ENCODE data around the gene ACAN. TPM values are rescaled to one million over a fixed set of nuclear protein-coding genes. Genes with fewer than 3 reads are reported as not detected.

ACAN gene
- total and polyA plus RNA-seq, 3 experiments from 2014 or later: not detected

DNA sequence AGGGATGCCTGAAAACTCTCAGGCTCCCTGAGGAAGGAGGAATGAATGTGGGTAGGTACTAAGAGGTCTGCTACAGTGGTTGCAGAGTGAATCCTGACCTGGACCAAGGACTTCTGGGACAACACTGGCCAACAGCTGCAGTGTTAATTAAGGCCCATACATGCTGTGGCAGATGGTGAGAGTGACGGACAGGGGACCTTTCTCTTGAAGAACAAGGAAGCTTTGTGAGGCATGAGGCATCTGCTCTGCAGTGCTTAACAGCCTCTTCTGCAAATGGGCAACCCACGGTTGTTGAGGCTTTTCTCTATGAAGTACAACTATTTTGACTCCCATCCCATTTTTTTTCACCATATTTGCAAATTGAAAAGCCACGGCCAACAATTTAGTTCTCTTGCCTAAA, 26.6 kb upstream of the ACAN start:
- Mint-ChIP-seq H3K27me3 (peaks cover 25 to 46% of the 10 kb centered on the region in 2 donors), H3K4me1 (no peaks in the 10 kb centered on the region)
- POLR2A ChIA-PET: no interaction called here

DNA sequence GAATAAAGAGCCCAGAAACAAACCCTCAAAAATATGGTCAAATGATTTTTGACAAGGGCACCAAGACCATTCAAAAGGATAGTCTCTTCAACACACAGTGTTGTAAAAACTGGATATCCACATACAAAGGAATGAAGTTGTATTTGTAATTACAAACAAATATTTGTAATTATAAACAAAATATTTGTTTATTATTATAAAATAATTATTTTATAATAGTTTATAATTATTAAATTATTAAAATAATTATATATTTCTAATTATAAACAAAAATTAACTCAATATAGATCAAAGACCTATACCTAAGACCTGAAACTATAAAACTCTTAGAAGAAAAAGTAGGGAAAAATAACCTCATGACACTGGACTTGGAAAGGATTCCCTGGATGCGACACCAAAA, 23.3 kb upstream of the ACAN start:
- H3K36me3 Mint-ChIP-seq: peaks cover 0 to 3% (median 0%) of the 10 kb centered on the region in 3 donors
- Histone ChIP-seq H3K4me1 (ENCODE audit: insufficient read depth, low read length) (no peaks in the 10 kb centered on the region), H3K4me3 (ENCODE audit: low read length) (no peak overlapping the region), H3K9me3 (ENCODE audit: low read length) (no peaks in the 10 kb centered on the region), H3K27me3 (ENCODE audit: insufficient read depth, low read length, poor library complexity, severe bottlenecking) (no peaks in the 10 kb centered on the region), H3K36me3 (ENCODE audit: insufficient read depth, low read length) (no peaks in the 10 kb centered on the region), H3K27ac (ENCODE audit: low read depth, low read length) (no peak overlapping the region)
- no peak overlapping the region for H3K4me3 Mint-ChIP-seq
- POLR2A ChIA-PET: no interaction called here
- CTCF ChIA-PET: no interaction called here
- peaks cover 16 to 30% of the 10 kb centered on the region in 2 donors for H3K27me3 Mint-ChIP-seq
- no peak overlapping the region for H3K27ac Mint-ChIP-seq
- no peak for DNase-seq
- H3K4me1 Mint-ChIP-seq: no peaks in the 10 kb centered on the region
- H3K9me3 Mint-ChIP-seq: peaks cover 2 to 8% (median 5%) of the 10 kb centered on the region in 5 donors

More for the DNA sequence above, 26.6 kb upstream of the ACAN start:
- H3K36me3 Mint-ChIP-seq: peaks cover 0 to 6% (median 0%) of the 10 kb centered on the region in 3 donors
- no peaks in the 10 kb centered on the region for H3K4me1 ChIP-seq (ENCODE audit: insufficient read depth, low read length)
- H3K36me3 ChIP-seq (ENCODE audit: insufficient read depth, low read length): no peaks in the 10 kb centered on the region
- H3K9me3 ChIP-seq (ENCODE audit: low read length): no peaks in the 10 kb centered on the region
- H3K27ac Mint-ChIP-seq: peak overlapping the region in 1 of 8 donors; percentile 2
- no peak overlapping the region for H3K4me3 Mint-ChIP-seq
- DNase-seq: no peak
- peaks cover 2 to 10% (median 5%) of the 10 kb centered on the region in 5 donors for H3K9me3 Mint-ChIP-seq
- H3K4me3 ChIP-seq (ENCODE audit: low read length): no peak overlapping the region
- H3K27ac ChIP-seq (ENCODE audit: low read depth, low read length): no peak overlapping the region
- CTCF ChIA-PET: no interaction called here
- no peaks in the 10 kb centered on the region for H3K27me3 ChIP-seq (ENCODE audit: insufficient read depth, low read length, poor library complexity, severe bottlenecking)

DNA sequence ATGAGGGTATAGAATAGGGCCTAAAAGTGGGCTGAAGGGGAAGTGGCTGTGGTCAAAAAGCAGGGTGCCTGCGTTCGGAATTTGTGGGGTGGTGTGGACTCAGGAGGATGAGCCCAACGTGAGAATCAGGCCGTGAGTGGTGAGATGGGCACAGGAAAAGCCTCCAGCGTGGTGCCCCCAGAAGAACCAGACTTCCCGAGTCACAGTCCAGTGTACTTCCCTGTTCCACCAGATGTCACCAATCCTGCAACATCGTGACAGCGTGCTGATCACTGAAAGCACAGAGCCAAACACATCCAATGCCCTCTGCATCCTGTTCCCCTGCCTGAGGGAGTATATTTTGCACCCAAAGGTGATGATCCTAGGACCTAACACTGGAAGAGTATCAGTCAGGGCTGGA, 20.8 kb upstream of the ACAN start:
- H3K4me3 ChIP-seq (ENCODE audit: low read length): no peak overlapping the region
- H3K4me3 Mint-ChIP-seq: no peak overlapping the region
- H3K9me3 Mint-ChIP-seq: peaks cover 0 to 3% (median 0%) of the 10 kb centered on the region in 5 donors
- CTCF ChIA-PET: no interaction called here
- no peak overlapping the region for H3K27ac ChIP-seq (ENCODE audit: low read depth, low read length)
- no peaks in the 10 kb centered on the region for H3K27me3 ChIP-seq (ENCODE audit: insufficient read depth, low read length, poor library complexity, severe bottlenecking)
- H3K27me3 Mint-ChIP-seq: peaks cover 10 to 20% of the 10 kb centered on the region in 2 donors
- H3K4me1 ChIP-seq (ENCODE audit: insufficient read depth, low read length): no peaks in the 10 kb centered on the region
- no peak for DNase-seq
- H3K27ac Mint-ChIP-seq: no peak overlapping the region
- no peaks in the 10 kb centered on the region for H3K9me3 ChIP-seq (ENCODE audit: low read length)
- no peaks in the 10 kb centered on the region for H3K36me3 ChIP-seq (ENCODE audit: insufficient read depth, low read length)
- POLR2A ChIA-PET: no interaction called here
- H3K36me3 Mint-ChIP-seq: no peaks in the 10 kb centered on the region
- no peaks in the 10 kb centered on the region for H3K4me1 Mint-ChIP-seq

DNA sequence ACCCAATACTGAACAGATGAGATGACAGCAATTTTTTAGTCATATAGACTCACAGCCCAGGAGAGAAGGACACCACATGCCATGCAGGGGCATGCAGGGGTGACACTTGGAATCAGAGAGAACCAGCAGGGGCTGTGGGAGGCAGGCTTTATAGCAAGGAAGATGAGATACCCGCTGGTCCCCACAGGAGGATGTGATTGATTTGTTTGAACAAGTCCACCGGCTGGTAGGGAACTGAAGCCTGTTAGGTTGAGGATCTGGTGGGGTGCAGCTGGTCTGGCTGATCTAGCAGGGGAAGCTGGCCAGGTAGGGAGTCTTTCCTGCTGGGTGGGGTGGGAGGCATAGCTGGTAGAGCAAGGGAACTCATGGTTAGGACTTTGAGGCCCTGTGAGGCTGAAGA, 18.0 kb upstream of the ACAN start:
- H3K36me3 Mint-ChIP-seq: no peaks in the 10 kb centered on the region
- Histone ChIP-seq H3K27ac (ENCODE audit: low read depth, low read length) (no peak overlapping the region), H3K4me3 (ENCODE audit: low read length) (no peak overlapping the region), H3K36me3 (ENCODE audit: insufficient read depth, low read length) (no peaks in the 10 kb centered on the region), H3K4me1 (ENCODE audit: insufficient read depth, low read length) (no peaks in the 10 kb centered on the region), H3K27me3 (ENCODE audit: insufficient read depth, low read length, poor library complexity, severe bottlenecking) (no peaks in the 10 kb centered on the region), H3K9me3 (ENCODE audit: low read length) (no peaks in the 10 kb centered on the region)
- no peak for DNase-seq
- no peak overlapping the region for H3K4me3 Mint-ChIP-seq
- peaks cover 0 to 3% (median 0%) of the 10 kb centered on the region in 5 donors for H3K9me3 Mint-ChIP-seq
- no peaks in the 10 kb centered on the region for H3K4me1 Mint-ChIP-seq
- ChIA-PET POLR2A (no interaction called here), CTCF (no interaction called here)
- peaks cover under 1 to 7% of the 10 kb centered on the region in 2 donors for H3K27me3 Mint-ChIP-seq
- H3K27ac Mint-ChIP-seq: no peak overlapping the region

DNA sequence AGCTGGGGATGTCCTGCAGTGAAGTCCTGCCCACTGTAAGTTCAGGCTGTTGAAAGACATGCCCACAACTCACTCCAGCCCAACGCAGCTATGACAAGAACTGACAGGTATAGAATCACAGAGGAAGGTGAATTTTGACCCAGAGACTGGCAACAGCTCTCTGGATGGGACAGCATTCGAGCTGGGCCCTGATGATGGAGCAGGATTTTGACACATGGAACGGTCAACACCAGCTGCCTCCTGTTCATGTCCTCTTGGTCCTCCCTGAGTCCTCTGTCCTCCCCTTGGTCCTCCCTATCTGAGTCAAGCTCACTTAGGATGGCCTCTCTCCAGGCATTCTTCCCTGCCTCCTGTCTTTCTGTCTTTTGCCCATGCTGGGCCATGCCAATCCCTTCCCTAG, 15.2 kb upstream of the ACAN start:
- Mint-ChIP-seq H3K4me1 (no peaks in the 10 kb centered on the region), H3K36me3 (no peaks in the 10 kb centered on the region), H3K4me3 (no peak overlapping the region), H3K27ac (no peak overlapping the region), H3K27me3 (peaks cover 2 to 20% of the 10 kb centered on the region in 2 donors), H3K9me3 (peaks cover 0 to 5% (median 0%) of the 10 kb centered on the region in 5 donors)
- no peak overlapping the region for H3K4me3 ChIP-seq (ENCODE audit: low read length)
- ChIA-PET CTCF (no interaction called here), POLR2A (no interaction called here)
- no peak overlapping the region for H3K27ac ChIP-seq (ENCODE audit: low read depth, low read length)
- H3K9me3 ChIP-seq (ENCODE audit: low read length): no peaks in the 10 kb centered on the region
- H3K27me3 ChIP-seq (ENCODE audit: insufficient read depth, low read length, poor library complexity, severe bottlenecking): no peaks in the 10 kb centered on the region
- no peaks in the 10 kb centered on the region for H3K4me1 ChIP-seq (ENCODE audit: insufficient read depth, low read length)
- no peaks in the 10 kb centered on the region for H3K36me3 ChIP-seq (ENCODE audit: insufficient read depth, low read length)
- no peak for DNase-seq

DNA sequence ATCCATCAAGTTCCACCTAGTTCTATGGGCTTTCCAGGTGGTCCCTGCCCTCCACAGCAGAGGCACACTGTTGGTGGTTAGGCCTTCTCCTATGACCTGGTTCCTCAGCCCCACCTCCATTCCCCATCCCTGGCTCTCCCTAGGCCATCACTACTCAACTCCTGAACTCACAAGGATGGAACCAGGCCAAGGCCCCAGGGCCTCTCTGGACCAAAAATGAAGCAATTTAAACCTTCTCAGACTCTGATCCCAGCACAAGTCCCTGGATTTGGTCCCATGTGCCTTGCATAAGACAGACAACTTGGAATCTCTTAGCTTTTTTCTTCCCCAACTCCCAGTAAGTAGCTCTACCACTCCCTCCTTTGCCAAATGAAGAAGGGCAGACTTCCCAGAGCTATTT, 14.4 kb upstream of the ACAN start:
- no peak overlapping the region for H3K27ac ChIP-seq (ENCODE audit: low read depth, low read length)
- Mint-ChIP-seq H3K27me3 (peaks cover 2 to 27% of the 10 kb centered on the region in 2 donors), H3K9me3 (peaks cover 0 to 5% (median 0%) of the 10 kb centered on the region in 5 donors), H3K4me3 (no peak overlapping the region), H3K36me3 (no peaks in the 10 kb centered on the region), H3K27ac (no peak overlapping the region), H3K4me1 (no peaks in the 10 kb centered on the region)
- H3K36me3 ChIP-seq (ENCODE audit: insufficient read depth, low read length): no peaks in the 10 kb centered on the region
- no peak for DNase-seq
- ChIA-PET CTCF (interaction anchor here (0.6 kb wide), 1 partner anchor 13 kb away, joined by 3 read pairs; no protein-coding TSS in a partner anchor), POLR2A (no interaction called here)
- no peak overlapping the region for H3K4me3 ChIP-seq (ENCODE audit: low read length)
- no peaks in the 10 kb centered on the region for H3K9me3 ChIP-seq (ENCODE audit: low read length)
- no peaks in the 10 kb centered on the region for H3K4me1 ChIP-seq (ENCODE audit: insufficient read depth, low read length)
- H3K27me3 ChIP-seq (ENCODE audit: insufficient read depth, low read length, poor library complexity, severe bottlenecking): no peaks in the 10 kb centered on the region

DNA sequence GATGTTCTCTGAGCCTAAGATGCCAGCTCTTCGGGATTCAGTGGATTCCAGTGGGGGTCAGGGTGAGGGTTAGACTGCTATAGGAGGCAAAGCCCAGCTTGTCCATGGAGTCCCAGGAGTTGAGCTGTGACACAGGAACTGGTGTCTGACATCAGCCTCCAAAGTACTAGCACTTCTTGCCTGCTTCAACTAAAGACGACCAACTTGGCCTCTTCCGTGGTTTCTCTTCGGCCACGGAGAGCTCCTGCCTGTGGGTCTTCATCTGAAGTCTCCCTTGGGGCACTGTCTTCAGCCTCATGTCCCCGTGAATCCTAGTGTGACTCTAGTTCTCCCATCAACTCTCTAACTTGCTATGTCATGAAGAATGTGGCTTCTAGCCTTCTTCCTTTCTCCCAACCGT, 12.8 kb upstream of the ACAN start:
- POLR2A ChIA-PET: interaction anchor here (0.5 kb wide), 1 partner anchor 35 kb away, joined by 4 read pairs; no protein-coding TSS in a partner anchor

DNA sequence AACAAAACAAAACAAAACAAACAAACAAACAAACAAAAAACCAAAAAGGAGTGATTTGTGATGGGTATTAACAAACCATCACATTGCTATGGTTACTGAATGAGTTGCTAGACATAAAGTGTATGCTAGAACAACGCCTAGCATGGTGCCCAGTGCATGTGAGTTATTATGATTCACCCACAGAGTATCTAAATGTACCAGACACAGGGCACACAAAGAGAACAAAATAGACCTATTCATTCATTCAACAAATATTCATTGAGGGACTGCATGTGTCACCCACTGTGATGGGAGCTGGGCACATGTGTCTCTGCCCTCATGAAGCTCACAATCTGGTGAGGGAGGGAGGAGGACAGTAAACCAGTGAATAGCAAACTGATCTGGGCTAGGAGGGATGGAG, 11.6 kb upstream of the ACAN start:
- Mint-ChIP-seq H3K9me3 (peaks cover 0 to 5% (median 0%) of the 10 kb centered on the region in 5 donors), H3K36me3 (no peaks in the 10 kb centered on the region), H3K4me1 (no peaks in the 10 kb centered on the region), H3K27me3 (peaks cover 11 to 50% of the 10 kb centered on the region in 2 donors), H3K27ac (no peak overlapping the region), H3K4me3 (no peak overlapping the region)
- Histone ChIP-seq H3K36me3 (ENCODE audit: insufficient read depth, low read length) (no peaks in the 10 kb centered on the region), H3K4me3 (ENCODE audit: low read length) (no peak overlapping the region), H3K4me1 (ENCODE audit: insufficient read depth, low read length) (no peaks in the 10 kb centered on the region), H3K27me3 (ENCODE audit: insufficient read depth, low read length, poor library complexity, severe bottlenecking) (no peaks in the 10 kb centered on the region), H3K27ac (ENCODE audit: low read depth, low read length) (no peak overlapping the region), H3K9me3 (ENCODE audit: low read length) (no peaks in the 10 kb centered on the region)
- POLR2A ChIA-PET: no interaction called here
- DNase-seq: no peak
- CTCF ChIA-PET: interaction anchor here (1.2 kb wide), 1 partner anchor 14 kb away, joined by 3 read pairs; no protein-coding TSS in a partner anchor

More for the DNA sequence above, 12.8 kb upstream of the ACAN start:
- Histone ChIP-seq H3K4me1 (ENCODE audit: insufficient read depth, low read length) (no peaks in the 10 kb centered on the region), H3K27ac (ENCODE audit: low read depth, low read length) (no peak overlapping the region), H3K27me3 (ENCODE audit: insufficient read depth, low read length, poor library complexity, severe bottlenecking) (no peaks in the 10 kb centered on the region), H3K9me3 (ENCODE audit: low read length) (no peaks in the 10 kb centered on the region), H3K36me3 (ENCODE audit: insufficient read depth, low read length) (no peaks in the 10 kb centered on the region), H3K4me3 (ENCODE audit: low read length) (no peak overlapping the region)
- CTCF ChIA-PET: interaction anchor here (1.2 kb wide), 1 partner anchor 15 kb away, joined by 3 read pairs; no protein-coding TSS in a partner anchor
- Mint-ChIP-seq H3K4me1 (no peaks in the 10 kb centered on the region), H3K4me3 (no peak overlapping the region), H3K27ac (no peak overlapping the region), H3K27me3 (peaks cover 11 to 42% of the 10 kb centered on the region in 2 donors), H3K36me3 (no peaks in the 10 kb centered on the region), H3K9me3 (peaks cover 0 to 5% (median 0%) of the 10 kb centered on the region in 5 donors)
- no peak for DNase-seq
